Measurements from ENCODE around the gene PPP1R26.
A peak's percentile ranks its signal among the peaks of the same experiment; 100 is the strongest.
"Not testable (repeated sequence)": the region's sequence is repeated elsewhere in the genome, so short reads cannot be mapped to it uniquely, and the experiment has no call there.

Gene PPP1R26

GRCh38 chr9:135449532-135449931 lies 30.1 kb upstream of the PPP1R26 start:
- not testable (repeated sequence) for H2AK5ac ChIP-seq (ENCODE audit: low read length); H3K4me3 ChIP-seq (ENCODE audit: low read depth, low read length); H2BK120ac ChIP-seq (ENCODE audit: insufficient read depth, low read length, poor library complexity); H3K79me1 ChIP-seq (ENCODE audit: low read length); H3K79me2 ChIP-seq (ENCODE audit: control insufficient read depth, insufficient read depth, low read length, poor library complexity); H4K8ac ChIP-seq (ENCODE audit: low read depth, low read length); H3K4ac ChIP-seq (ENCODE audit: low read depth, low read length); H2BK5ac ChIP-seq (ENCODE audit: low read depth, low read length, poor library complexity); H3K36me3 ChIP-seq (ENCODE audit: control insufficient read depth in 1 of 2, insufficient read depth in 2 of 2, low read length in 2 of 2); H3K18ac ChIP-seq (ENCODE audit: low read length); H3K4me2 ChIP-seq (ENCODE audit: low read length); H3K9me3 ChIP-seq (ENCODE audit: insufficient read depth, low read depth, low read length); H3K4me1 ChIP-seq (ENCODE audit: control insufficient read depth in 1 of 2, insufficient read depth in 2 of 2, low read length in 2 of 2); H4K12ac ChIP-seq (ENCODE audit: low read depth, low read length); H2AFZ ChIP-seq (ENCODE audit: insufficient read depth, low read length, poor library complexity); H2BK12ac ChIP-seq (ENCODE audit: low read length); H3K9ac ChIP-seq (ENCODE audit: low read length); H3K27ac ChIP-seq (ENCODE audit: low read depth, low read length); H3K14ac ChIP-seq (ENCODE audit: low read length); H3K23ac ChIP-seq (ENCODE audit: low read length); H3K27me3 ChIP-seq (ENCODE audit: insufficient read depth, low read length); H4K91ac ChIP-seq (ENCODE audit: low read depth, low read length)
- WGBS (ENCODE audit: extremely low coverage, insufficient coverage, insufficient read length) = no CpG with 5 or more reads among the region's 11 CpGs
- DNase-seq = peak; percentile 17 to 48

GRCh38 chr9:135450956-135451355 lies 28.6 kb upstream of the PPP1R26 start:
- H3K9ac ChIP-seq (ENCODE audit: low read length) = no peak overlapping the region

GRCh38 chr9:135451909-135452308 lies 27.7 kb upstream of the PPP1R26 start:
- H3K27me3 ChIP-seq (ENCODE audit: insufficient read depth, low read length); H3K14ac ChIP-seq (ENCODE audit: low read length); H2BK120ac ChIP-seq (ENCODE audit: insufficient read depth, low read length, poor library complexity); H3K4ac ChIP-seq (ENCODE audit: low read depth, low read length); H3K27ac ChIP-seq (ENCODE audit: low read depth, low read length); H3K4me1 ChIP-seq (ENCODE audit: control insufficient read depth in 1 of 2, insufficient read depth in 2 of 2, low read length in 2 of 2); H2AK5ac ChIP-seq (ENCODE audit: low read length); H2AFZ ChIP-seq (ENCODE audit: insufficient read depth, low read length, poor library complexity); H4K8ac ChIP-seq (ENCODE audit: low read depth, low read length); DNase-seq; H3K23ac ChIP-seq (ENCODE audit: low read length); H3K4me3 ChIP-seq (ENCODE audit: low read depth, low read length); H3K9me3 ChIP-seq (ENCODE audit: insufficient read depth, low read depth, low read length); H3K9ac ChIP-seq (ENCODE audit: low read length); H4K12ac ChIP-seq (ENCODE audit: low read depth, low read length); H3K18ac ChIP-seq (ENCODE audit: low read length); H2BK5ac ChIP-seq (ENCODE audit: low read depth, low read length, poor library complexity); H3K36me3 ChIP-seq (ENCODE audit: control insufficient read depth in 1 of 2, insufficient read depth in 2 of 2, low read length in 2 of 2); H2BK12ac ChIP-seq (ENCODE audit: low read length); H3K4me2 ChIP-seq (ENCODE audit: low read length); H4K91ac ChIP-seq (ENCODE audit: low read depth, low read length); H3K79me2 ChIP-seq (ENCODE audit: control insufficient read depth, insufficient read depth, low read length, poor library complexity); H3K79me1 ChIP-seq (ENCODE audit: low read length): not testable (repeated sequence)
- WGBS (ENCODE audit: extremely low coverage, insufficient coverage, insufficient read length) = no CpG with 5 or more reads among the region's 7 CpGs

More at GRCh38 chr9:135450956-135451355, 28.6 kb upstream of the PPP1R26 start:
- Histone ChIP-seq H4K91ac (ENCODE audit: low read depth, low read length) (no peak overlapping the region), H3K27me3 (ENCODE audit: insufficient read depth, low read length) (peaks cover 3% of the 10 kb centered on the region), H3K79me2 (ENCODE audit: control insufficient read depth, insufficient read depth, low read length, poor library complexity) (no peaks in the 10 kb centered on the region), H3K4me3 (ENCODE audit: low read depth, low read length) (no peak overlapping the region), H3K9me3 (ENCODE audit: insufficient read depth, low read depth, low read length) (no peaks in the 10 kb centered on the region), H4K12ac (ENCODE audit: low read depth, low read length) (no peak overlapping the region), H3K18ac (ENCODE audit: low read length) (no peak overlapping the region), H3K4me2 (ENCODE audit: low read length) (no peak overlapping the region), H2AK5ac (ENCODE audit: low read length) (no peak overlapping the region), H3K4me1 (ENCODE audit: control insufficient read depth in 1 of 2, insufficient read depth in 2 of 2, low read length in 2 of 2) (no peaks in the 10 kb centered on the region), H3K23ac (ENCODE audit: low read length) (no peak overlapping the region), H3K36me3 (ENCODE audit: control insufficient read depth in 1 of 2, insufficient read depth in 2 of 2, low read length in 2 of 2) (no peaks in the 10 kb centered on the region), H2BK120ac (ENCODE audit: insufficient read depth, low read length, poor library complexity) (no peak overlapping the region), H4K8ac (ENCODE audit: low read depth, low read length) (no peak overlapping the region), H3K4ac (ENCODE audit: low read depth, low read length) (no peak overlapping the region), H2BK12ac (ENCODE audit: low read length) (no peak overlapping the region), H3K27ac (ENCODE audit: low read depth, low read length) (no peak overlapping the region), H3K79me1 (ENCODE audit: low read length) (no peaks in the 10 kb centered on the region), H2BK5ac (ENCODE audit: low read depth, low read length, poor library complexity) (no peak overlapping the region), H2AFZ (ENCODE audit: insufficient read depth, low read length, poor library complexity) (no peak overlapping the region), H3K14ac (ENCODE audit: low read length) (no peak overlapping the region)
- no CpG with 5 or more reads among the region's 10 CpGs for WGBS (ENCODE audit: extremely low coverage, insufficient coverage, insufficient read length)
- no peak for DNase-seq

GRCh38 chr9:135454737-135455136 lies 24.8 kb upstream of the PPP1R26 start:
- H2BK120ac ChIP-seq (ENCODE audit: insufficient read depth, low read length, poor library complexity) = no peak overlapping the region
- H3K9me3 ChIP-seq (ENCODE audit: insufficient read depth, low read depth, low read length) = no peaks in the 10 kb centered on the region
- no peak overlapping the region for H2BK12ac ChIP-seq (ENCODE audit: low read length)
- no peak overlapping the region for H3K27ac ChIP-seq (ENCODE audit: low read depth, low read length)
- H3K23ac ChIP-seq (ENCODE audit: low read length) = no peak overlapping the region
- no peak overlapping the region for H2AFZ ChIP-seq (ENCODE audit: insufficient read depth, low read length, poor library complexity)
- DNase-seq = no peak
- no peak overlapping the region for H3K4me3 ChIP-seq (ENCODE audit: low read depth, low read length)
- no peak overlapping the region for H4K12ac ChIP-seq (ENCODE audit: low read depth, low read length)
- H3K79me1 ChIP-seq (ENCODE audit: low read length) = no peaks in the 10 kb centered on the region
- no peak overlapping the region for H4K8ac ChIP-seq (ENCODE audit: low read depth, low read length)
- H3K36me3 ChIP-seq (ENCODE audit: control insufficient read depth in 1 of 2, insufficient read depth in 2 of 2, low read length in 2 of 2) = no peaks in the 10 kb centered on the region
- no peak overlapping the region for H3K14ac ChIP-seq (ENCODE audit: low read length)
- peaks cover 3% of the 10 kb centered on the region for H3K27me3 ChIP-seq (ENCODE audit: insufficient read depth, low read length)
- H3K4me2 ChIP-seq (ENCODE audit: low read length) = no peak overlapping the region
- H2AK5ac ChIP-seq (ENCODE audit: low read length) = no peak overlapping the region
- H3K4me1 ChIP-seq (ENCODE audit: control insufficient read depth in 1 of 2, insufficient read depth in 2 of 2, low read length in 2 of 2) = no peaks in the 10 kb centered on the region
- no peak overlapping the region for H4K91ac ChIP-seq (ENCODE audit: low read depth, low read length)
- H3K4ac ChIP-seq (ENCODE audit: low read depth, low read length) = no peak overlapping the region
- H3K9ac ChIP-seq (ENCODE audit: low read length) = no peak overlapping the region
- no peak overlapping the region for H3K18ac ChIP-seq (ENCODE audit: low read length)
- no peaks in the 10 kb centered on the region for H3K79me2 ChIP-seq (ENCODE audit: control insufficient read depth, insufficient read depth, low read length, poor library complexity)
- no peak overlapping the region for H2BK5ac ChIP-seq (ENCODE audit: low read depth, low read length, poor library complexity)
- WGBS (ENCODE audit: extremely low coverage, insufficient coverage, insufficient read length) = no CpG with 5 or more reads among the region's 5 CpGs

Data from trophoblast cell (in vitro differentiated cells and primary cell).